ENCODE results near the gene PKD2.

The PKD2 gene

GRCh38 chr4:88005946-88006345 lies 1.5 kb upstream of the PKD2 start:
- Histone ChIP-seq H3K27me3 (ENCODE audit: control insufficient read depth in 5 of 5, insufficient read depth in 4 of 5, low read length in 5 of 5) (no peaks in the 10 kb centered on the region), H3K4me1 (ENCODE audit: control insufficient read depth in 5 of 5, insufficient read depth in 5 of 5, low read length in 5 of 5) (peaks cover 3 to 61% (median 46%) of the 10 kb centered on the region in 5 donors), H3K9me3 (ENCODE audit: control insufficient read depth in 5 of 5, low read length in 5 of 5) (no peaks in the 10 kb centered on the region), H3K27ac (ENCODE audit: low read depth, low read length) (no peak overlapping the region), H3K36me3 (ENCODE audit: control insufficient read depth in 5 of 5, insufficient read depth in 5 of 5, low read length in 5 of 5) (no peaks in the 10 kb centered on the region), H3K9ac (ENCODE audit: low read length in 5 of 5) (no peak overlapping the region), H3K4me3 (ENCODE audit: low read depth in 1 of 5, low read length in 5 of 5) (no peak overlapping the region)

GRCh38 chr4:88006956-88007303 lies 505 bp upstream of the PKD2 start:
- Histone ChIP-seq H3K27ac (ENCODE audit: low read depth, low read length) (no peak overlapping the region), H3K4me3 (ENCODE audit: low read depth in 1 of 5, low read length in 5 of 5) (peak overlapping the region; percentile 51 to 87 (median 79)), H3K36me3 (ENCODE audit: control insufficient read depth in 5 of 5, insufficient read depth in 5 of 5, low read length in 5 of 5) (no peaks in the 10 kb centered on the region), H3K9me3 (ENCODE audit: control insufficient read depth in 5 of 5, low read length in 5 of 5) (no peaks in the 10 kb centered on the region), H3K27me3 (ENCODE audit: control insufficient read depth in 5 of 5, insufficient read depth in 4 of 5, low read length in 5 of 5) (no peaks in the 10 kb centered on the region), H3K9ac (ENCODE audit: low read length in 5 of 5) (peak overlapping the region in 4 of 5 donors; percentile 27 to 64 (median 42)), H3K4me1 (ENCODE audit: control insufficient read depth in 5 of 5, insufficient read depth in 5 of 5, low read length in 5 of 5) (peaks cover 3 to 58% (median 45%) of the 10 kb centered on the region in 5 donors)

DNA sequence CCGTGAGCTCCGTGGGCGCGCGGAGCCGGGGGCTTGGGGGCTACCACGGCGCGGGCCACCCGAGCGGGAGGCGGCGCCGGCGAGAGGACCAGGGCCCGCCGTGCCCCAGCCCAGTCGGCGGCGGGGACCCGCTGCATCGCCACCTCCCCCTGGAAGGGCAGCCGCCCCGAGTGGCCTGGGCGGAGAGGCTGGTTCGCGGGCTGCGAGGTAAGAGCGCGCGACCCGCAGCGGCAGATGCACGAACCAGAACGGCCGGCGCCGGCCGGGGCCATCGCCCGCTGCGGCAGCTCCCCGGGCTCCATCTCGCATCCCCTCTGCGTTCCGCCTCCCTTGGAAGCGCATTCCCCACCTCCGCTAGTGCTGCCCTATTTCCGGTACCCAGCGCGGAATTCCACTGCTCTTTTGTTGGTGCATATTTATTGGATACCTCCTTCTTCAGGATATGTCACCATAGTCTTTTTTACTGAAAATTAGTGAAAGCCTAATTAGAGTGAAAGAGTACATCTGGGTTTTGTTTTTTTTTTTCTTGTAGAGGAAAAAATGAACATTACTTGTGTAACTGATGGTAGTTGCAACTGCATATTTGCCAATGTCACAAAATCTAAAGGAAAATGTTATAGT lies 797 bp downstream of the PKD2 start:
- Histone ChIP-seq H3K36me3 (ENCODE audit: control insufficient read depth in 5 of 5, insufficient read depth in 5 of 5, low read length in 5 of 5) (no peaks in the 10 kb centered on the region), H3K27me3 (ENCODE audit: control insufficient read depth in 5 of 5, insufficient read depth in 4 of 5, low read length in 5 of 5) (no peaks in the 10 kb centered on the region), H3K9me3 (ENCODE audit: control insufficient read depth in 5 of 5, low read length in 5 of 5) (no peaks in the 10 kb centered on the region), H3K9ac (ENCODE audit: low read length in 5 of 5) (peak overlapping the region in 4 of 5 donors; percentile 55 to 77 (median 67)), H3K4me3 (ENCODE audit: low read depth in 1 of 5, low read length in 5 of 5) (peak overlapping the region; percentile 77 to 87 (median 85)), H3K4me1 (ENCODE audit: control insufficient read depth in 5 of 5, insufficient read depth in 5 of 5, low read length in 5 of 5) (peaks cover 3 to 52% (median 37%) of the 10 kb centered on the region in 5 donors), H3K27ac (ENCODE audit: low read depth, low read length) (peak overlapping the region; percentile 16)

- H3K36me3 ChIP-seq (ENCODE audit: control insufficient read depth in 5 of 5, insufficient read depth in 5 of 5, low read length in 5 of 5), result no peaks in the 10 kb centered on the region
- H3K4me3 ChIP-seq (ENCODE audit: low read depth in 1 of 5, low read length in 5 of 5), result peak overlapping the region; percentile 77 to 87 (median 85)
- no peaks in the 10 kb centered on the region for H3K9me3 ChIP-seq (ENCODE audit: control insufficient read depth in 5 of 5, low read length in 5 of 5)
- peak overlapping the region; percentile 16 for H3K27ac ChIP-seq (ENCODE audit: low read depth, low read length)
- no peaks in the 10 kb centered on the region for H3K27me3 ChIP-seq (ENCODE audit: control insufficient read depth in 5 of 5, insufficient read depth in 4 of 5, low read length in 5 of 5)
- peaks cover 3 to 53% (median 37%) of the 10 kb centered on the region in 5 donors for H3K4me1 ChIP-seq (ENCODE audit: control insufficient read depth in 5 of 5, insufficient read depth in 5 of 5, low read length in 5 of 5)
- H3K9ac ChIP-seq (ENCODE audit: low read length in 5 of 5), result peak overlapping the region in 3 of 5 donors; percentile 48 to 77 (median 69)
Measured at GRCh38 chr4:88008743-88009171, 1.3 kb downstream of the PKD2 start.

DNA sequence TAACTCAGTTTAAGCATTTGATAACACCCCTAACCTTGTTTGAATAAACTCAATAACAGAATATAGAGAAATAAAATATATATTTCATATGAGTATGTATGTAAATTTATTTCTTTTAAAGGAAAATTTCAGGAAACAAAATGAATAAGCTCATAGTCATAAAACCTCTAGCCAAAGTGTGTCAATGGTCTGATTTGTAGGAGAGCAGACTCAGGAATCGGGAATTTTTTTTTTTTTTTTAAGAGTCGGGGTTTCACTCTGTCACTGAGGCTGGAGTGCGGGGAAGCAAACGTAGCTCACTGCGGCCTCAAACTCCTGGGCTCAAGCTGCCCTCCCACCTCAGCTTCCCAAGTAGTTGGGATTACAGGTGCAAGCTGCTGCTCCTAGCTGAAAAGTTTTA lies 2.4 kb downstream of the PKD2 start:
- Histone ChIP-seq H3K4me3 (ENCODE audit: low read depth in 1 of 5, low read length in 5 of 5) (no peak overlapping the region), H3K27ac (ENCODE audit: low read depth, low read length) (no peak overlapping the region), H3K4me1 (ENCODE audit: control insufficient read depth in 5 of 5, insufficient read depth in 5 of 5, low read length in 5 of 5) (peaks cover 3 to 51% (median 37%) of the 10 kb centered on the region in 5 donors)

GRCh38 chr4:88010966-88011365 lies 3.5 kb downstream of the PKD2 start:
- Histone ChIP-seq H3K36me3 (ENCODE audit: control insufficient read depth in 5 of 5, insufficient read depth in 5 of 5, low read length in 5 of 5) (no peaks in the 10 kb centered on the region), H3K9me3 (ENCODE audit: control insufficient read depth in 5 of 5, low read length in 5 of 5) (no peaks in the 10 kb centered on the region), H3K9ac (ENCODE audit: low read length in 5 of 5) (no peak overlapping the region), H3K4me3 (ENCODE audit: low read depth in 1 of 5, low read length in 5 of 5) (no peak overlapping the region), H3K27ac (ENCODE audit: low read depth, low read length) (no peak overlapping the region), H3K4me1 (ENCODE audit: control insufficient read depth in 5 of 5, insufficient read depth in 5 of 5, low read length in 5 of 5) (peaks cover 3 to 42% (median 30%) of the 10 kb centered on the region in 5 donors), H3K27me3 (ENCODE audit: control insufficient read depth in 5 of 5, insufficient read depth in 4 of 5, low read length in 5 of 5) (no peaks in the 10 kb centered on the region)

More for the DNA sequence above, 2.4 kb downstream of the PKD2 start:
- Histone ChIP-seq H3K36me3 (ENCODE audit: control insufficient read depth in 5 of 5, insufficient read depth in 5 of 5, low read length in 5 of 5) (no peaks in the 10 kb centered on the region), H3K9ac (ENCODE audit: low read length in 5 of 5) (no peak overlapping the region), H3K27me3 (ENCODE audit: control insufficient read depth in 5 of 5, insufficient read depth in 4 of 5, low read length in 5 of 5) (no peaks in the 10 kb centered on the region), H3K9me3 (ENCODE audit: control insufficient read depth in 5 of 5, low read length in 5 of 5) (no peaks in the 10 kb centered on the region)

DNA sequence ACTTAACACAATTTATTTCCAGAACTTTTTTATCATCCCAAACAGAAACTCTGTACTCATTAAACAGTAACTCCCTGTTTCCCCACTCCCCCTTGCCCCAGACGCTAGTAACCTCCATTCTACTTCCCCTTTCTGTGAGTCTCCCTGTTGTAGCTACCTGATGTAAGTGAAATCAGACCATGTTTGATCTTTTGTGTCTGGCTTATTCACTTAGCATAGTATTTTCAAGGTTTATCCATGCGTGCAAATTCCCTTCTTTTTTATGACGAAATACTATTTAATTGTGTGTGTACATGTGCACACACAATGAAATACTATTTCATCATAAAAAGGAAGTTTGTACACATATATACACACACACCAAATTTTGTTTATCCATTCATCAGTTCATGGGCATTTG lies 5.2 kb downstream of the PKD2 start:
- H3K27ac ChIP-seq (ENCODE audit: low read depth, low read length), result no peak overlapping the region
- H3K9ac ChIP-seq (ENCODE audit: low read length in 5 of 5), result no peak overlapping the region
- no peaks in the 10 kb centered on the region for H3K9me3 ChIP-seq (ENCODE audit: control insufficient read depth in 5 of 5, low read length in 5 of 5)
- H3K4me3 ChIP-seq (ENCODE audit: low read depth in 1 of 5, low read length in 5 of 5), result no peak overlapping the region
- H3K36me3 ChIP-seq (ENCODE audit: control insufficient read depth in 5 of 5, insufficient read depth in 5 of 5, low read length in 5 of 5), result no peaks in the 10 kb centered on the region
- H3K27me3 ChIP-seq (ENCODE audit: control insufficient read depth in 5 of 5, insufficient read depth in 4 of 5, low read length in 5 of 5), result no peaks in the 10 kb centered on the region
- peaks cover 3 to 42% (median 26%) of the 10 kb centered on the region in 5 donors for H3K4me1 ChIP-seq (ENCODE audit: control insufficient read depth in 5 of 5, insufficient read depth in 5 of 5, low read length in 5 of 5)

GRCh38 chr4:88014386-88014905 lies 7.0 kb downstream of the PKD2 start:
- no peak overlapping the region for H3K4me3 ChIP-seq (ENCODE audit: low read depth in 1 of 5, low read length in 5 of 5)
- H3K27me3 ChIP-seq (ENCODE audit: control insufficient read depth in 5 of 5, insufficient read depth in 4 of 5, low read length in 5 of 5), result no peaks in the 10 kb centered on the region
- H3K27ac ChIP-seq (ENCODE audit: low read depth, low read length), result no peak overlapping the region
- no peaks in the 10 kb centered on the region for H3K9me3 ChIP-seq (ENCODE audit: control insufficient read depth in 5 of 5, low read length in 5 of 5)
- no peaks in the 10 kb centered on the region for H3K36me3 ChIP-seq (ENCODE audit: control insufficient read depth in 5 of 5, insufficient read depth in 5 of 5, low read length in 5 of 5)
- no peak overlapping the region for H3K9ac ChIP-seq (ENCODE audit: low read length in 5 of 5)
- H3K4me1 ChIP-seq (ENCODE audit: control insufficient read depth in 5 of 5, insufficient read depth in 5 of 5, low read length in 5 of 5), result peaks cover 0 to 42% (median 22%) of the 10 kb centered on the region in 5 donors

DNA sequence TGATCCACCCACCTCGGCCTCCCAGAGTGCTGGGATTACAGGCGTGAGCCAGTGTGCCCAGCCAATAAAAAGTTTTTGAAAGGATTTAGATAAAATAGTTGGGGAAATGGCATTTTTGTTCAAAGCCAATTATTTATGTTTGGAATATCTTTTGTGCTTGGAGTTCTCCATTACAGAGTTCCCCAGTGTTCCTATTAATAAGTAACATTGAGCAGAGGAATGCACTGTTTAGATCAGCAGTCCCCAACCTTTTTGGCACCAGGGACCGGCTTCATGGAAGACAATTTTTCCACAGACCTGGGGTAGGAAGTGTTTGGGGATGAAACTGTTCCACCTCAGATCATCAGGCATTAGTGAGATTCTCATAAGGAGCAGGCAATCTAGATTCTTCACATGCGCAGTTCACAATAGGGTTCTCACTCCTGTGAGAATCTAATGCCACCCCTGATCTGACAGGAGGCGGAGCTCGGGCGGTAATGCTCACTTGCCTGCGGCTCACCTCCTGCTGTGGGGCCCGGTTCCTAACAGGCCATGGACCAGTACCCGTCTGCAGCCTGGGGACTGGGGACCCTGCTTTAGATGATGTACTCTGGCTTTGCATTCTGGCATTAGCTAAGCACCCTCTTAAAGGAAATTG lies 8.3 kb downstream of the PKD2 start:
- no peak overlapping the region for H3K27ac ChIP-seq (ENCODE audit: low read depth, low read length)
- no peaks in the 10 kb centered on the region for H3K27me3 ChIP-seq (ENCODE audit: control insufficient read depth in 5 of 5, insufficient read depth in 4 of 5, low read length in 5 of 5)
- H3K4me1 ChIP-seq (ENCODE audit: control insufficient read depth in 5 of 5, insufficient read depth in 5 of 5, low read length in 5 of 5), result peaks cover 0 to 30% (median 16%) of the 10 kb centered on the region in 5 donors
- H3K4me3 ChIP-seq (ENCODE audit: low read depth in 1 of 5, low read length in 5 of 5), result no peak overlapping the region
- no peaks in the 10 kb centered on the region for H3K9me3 ChIP-seq (ENCODE audit: control insufficient read depth in 5 of 5, low read length in 5 of 5)
- peaks cover 0 to 11% (median 0%) of the 10 kb centered on the region in 5 donors for H3K36me3 ChIP-seq (ENCODE audit: control insufficient read depth in 5 of 5, insufficient read depth in 5 of 5, low read length in 5 of 5)
- H3K9ac ChIP-seq (ENCODE audit: low read length in 5 of 5), result no peak overlapping the region

Measured in subcutaneous abdominal adipose tissue (tissue), 5 donors.